K562 (cell line): ENCODE measurements around the gene TSPOAP1. TPM values are rescaled to one million over a fixed set of nuclear protein-coding genes. Genes with fewer than 3 reads are reported as not detected.
A peak's percentile ranks its signal among the peaks of the same experiment; 100 is the strongest.

ENCODE experiments used
- IRF1 ChIP-seq: sonication (generic); formaldehyde crosslinking; IDR thresholded peaks from 2 replicates; pipeline ENCODE4 v1.8.0; 2022; ENCODE audit warnings: missing genetic modification reagents, mild to moderate bottlenecking, borderline replicate concordance
- RAD21 ChIP-seq, 2 experiments: fragments of 250-450 bp in 1 of 2; fragments of 450-650 bp in 1 of 2; sonication (Bioruptor Pico) in 1 of 2; formaldehyde crosslinking in 1 of 2; IDR thresholded peaks in 1 of 2; conservative IDR thresholded peaks in 1 of 2; 2 replicates each; pipeline versions ENCODE4 v1.4.0 to v1.8.0; 2020 to 2022; ENCODE audit warnings: mild to moderate bottlenecking in 2 of 2, moderate library complexity in 1 of 2
- SAFB ChIP-seq: fragments of 200-400 bp; formaldehyde crosslinking; IDR thresholded peaks from 2 replicates; pipeline ENCODE4 v1.6.1; 2017; ENCODE audit warnings: low read depth, low read length, borderline replicate concordance
- TFAP4 ChIP-seq: sonication (generic); formaldehyde crosslinking; IDR thresholded peaks from 2 replicates; pipeline ENCODE4 v1.8.0; 2022; ENCODE audit warnings: missing genetic modification reagents, mild to moderate bottlenecking, moderate library complexity, borderline replicate concordance
- U2AF1 ChIP-seq: fragments of 200-400 bp; formaldehyde crosslinking; optimal IDR thresholded peaks from 2 replicates; pipeline ENCODE3; 2017; ENCODE audit warnings: mild to moderate bottlenecking, low read depth, low read length, moderate library complexity
- UBTF ChIP-seq, 2 experiments: IDR thresholded peaks; 2 replicates each; pipeline ENCODE4 v1.6.1; 2012; ENCODE audit warnings: improper control_type of control experiment in 2 of 2, low read depth in 2 of 2, low read length in 2 of 2, borderline replicate concordance in 1 of 2
- XRCC5 ChIP-seq: fragments of 200-400 bp; formaldehyde crosslinking; IDR thresholded peaks from 2 replicates; pipeline ENCODE4 v1.6.1; 2017; ENCODE audit warnings: low read depth, mild to moderate bottlenecking, low read length
- ZBTB26 ChIP-seq: fragments of 450-650 bp; formaldehyde crosslinking; IDR thresholded peaks from 2 replicates; pipeline ENCODE4 v1.4.0; 2022; ENCODE audit warnings: missing genetic modification characterization
- ZNF511 ChIP-seq: sonication (generic); formaldehyde crosslinking; IDR thresholded peaks from 2 replicates; pipeline ENCODE4 v1.8.0; 2022; ENCODE audit warnings: mild to moderate bottlenecking, missing genetic modification reagents
- ZNF740 ChIP-seq, 3 experiments: fragments of 200-800 bp in 1 of 3; sonication (Bioruptor generic) in 1 of 3; sonication (generic) in 1 of 3; formaldehyde crosslinking in 1 of 3; IDR thresholded peaks; 2 replicates each; pipeline versions ENCODE4 v1.6.1 to v1.8.0; 2016 to 2022; ENCODE audit warnings: mild to moderate bottlenecking in 2 of 3, missing compliant biosample characterization in 2 of 3, missing genetic modification characterization in 2 of 3, missing genetic modification reagents in 1 of 3
- polyA plus RNA-seq, 8 experiments: library from polyadenylated mRNA; depleted of rRNA in 4 of 8; stranded (reverse) in 5 of 8; unstranded in 3 of 8; fragments of >200 nt; fragmentation: Nextera tagmentation in 2 of 8; fragmentation: Illumina TruSeq in 1 of 8; extraction: Ambion mirVana in 2 of 8; extraction: Trizol in 1 of 8; gene quantifications; 2 replicates each; pipeline versions ENCODE4 v1.2.1 to v1.2.3, GENCODE V29; 2011 to 2014; ENCODE audit warnings: inconsistent platforms in 1 of 8, missing spikeins in 1 of 8
- total RNA-seq, 7 experiments: library from RNA; depleted of rRNA in 6 of 7; stranded (reverse); fragments of >200 nt in 6 of 7; fragmentation: Illumina TruSeq in 2 of 7; extraction: Trizol in 2 of 7; gene quantifications; 2 replicates each; pipeline versions ENCODE4 v1.2.1 to v1.2.3, GENCODE V29; 2011 to 2021; ENCODE audit warnings: low replicate concordance in 1 of 7

The TSPOAP1 gene
- total and polyA plus RNA-seq, 9 of the 15 experiments (the other 6 are each of a cell fraction or from before 2014, with no cell fraction given) = 0.87 to 3.9 (median 1.8) TPM; not detected in 2

- TF ChIP-seq UBTF (IDR thresholded peaks at IDR 0.05; ENCODE audit: borderline replicate concordance in 1 of 2, low read depth in 2 of 2, low read length in 2 of 2) = 0 out of 4 replicates have a peak, but pooled peaks of 1 of the 2 experiments have one; percentile 47
- 0 out of 2 replicates have a peak, but pooled peaks have one; percentile 51 for TF ChIP-seq ZNF511 (CRISPR knock-in tag)
- peak; percentile 86 for TF ChIP-seq XRCC5
- TF ChIP-seq ZBTB26 (CRISPR knock-in tag) = 0 out of 2 replicates have a peak, but pooled peaks have one; percentile 19
- no peak for TF ChIP-seq SAFB
- TF ChIP-seq ZNF740 (CRISPR knock-in tag; IDR thresholded peaks at IDR 0.05) = 0 out of 2 replicates have a peak, but pooled peaks have one; percentile 26
- TF ChIP-seq ZNF740 (tag; IDR thresholded peaks at IDR 0.05) = no peak
- TF ChIP-seq U2AF1 = no peak
- TF ChIP-seq IRF1 (CRISPR knock-in tag) = no peak
- peak; percentile 62 to 84 for TF ChIP-seq RAD21 (CRISPR knock-in tag; conservative IDR thresholded peaks at IDR 0.05 in 1 of 2, IDR thresholded peaks at IDR 0.05 in 1 of 2)
- TF ChIP-seq TFAP4 (CRISPR knock-in tag) = peak; percentile 66
These were observed 24.4 kb downstream of the TSPOAP1 start (continued) for GRCh38 chr17:58303971-58304749.
